G401.6 (cell line): Measurements from ENCODE around the gene FAM221B.

Experiments used
- FAIRE-seq: peaks from 2 replicates; lab custom pipeline; 2012; peaks lifted over from hg19 to GRCh38; lab: Jason Lieb, UNC

FAM221B gene

GRCh38 chr9:35790385-35791296, 37.9 kb downstream of the FAM221B start:
- peak; percentile 94 for FAIRE-seq

GRCh38 chr9:35790025-35790384, 38.5 kb downstream of the FAM221B start:
- FAIRE-seq: no peak

GRCh38 chr9:35789541-35789940, 39.0 kb downstream of the FAM221B start:
- no peak for FAIRE-seq

DNA sequence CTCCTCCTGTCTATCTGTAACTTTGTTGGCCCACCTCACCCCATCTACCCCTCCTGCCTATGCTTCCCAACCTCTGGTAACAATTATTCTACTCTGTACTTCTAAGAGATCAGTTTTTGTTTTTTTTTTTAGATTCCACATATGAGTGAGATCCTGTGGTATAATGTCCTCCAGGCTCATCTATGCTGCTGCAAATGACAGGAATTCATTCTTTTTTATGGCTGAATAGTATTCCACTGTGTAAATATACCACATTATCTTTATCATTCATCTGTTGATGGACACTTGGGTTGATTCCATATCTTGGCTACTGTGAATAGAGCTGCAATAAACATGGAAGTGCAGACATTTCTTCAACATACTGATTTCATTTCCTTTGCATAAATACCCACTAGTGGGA, 45.1 kb downstream of the FAM221B start:
- FAIRE-seq: no peak

- no peak for FAIRE-seq
Measured at GRCh38 chr9:35781066-35781465, 47.5 kb downstream of the FAM221B start.

DNA sequence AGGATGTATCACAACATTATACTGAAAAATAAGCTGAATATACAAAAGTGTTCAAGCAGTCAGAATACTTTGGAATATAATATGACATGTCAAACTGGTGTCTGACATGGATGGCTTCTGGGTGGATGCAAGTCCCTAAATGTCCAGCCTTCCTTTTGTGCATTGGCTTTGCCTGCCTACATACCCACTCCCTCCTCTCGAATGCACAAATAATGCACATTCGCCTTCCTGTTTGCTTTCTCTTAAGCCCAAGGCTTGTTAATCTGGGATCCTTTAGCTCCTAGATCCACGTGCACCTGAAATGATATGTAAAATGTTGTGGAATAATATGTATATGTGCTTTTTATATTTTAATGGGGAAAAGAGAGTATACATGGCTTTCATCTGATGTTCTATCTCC, 50.0 kb downstream of the FAM221B start:
- FAIRE-seq: no peak

DNA sequence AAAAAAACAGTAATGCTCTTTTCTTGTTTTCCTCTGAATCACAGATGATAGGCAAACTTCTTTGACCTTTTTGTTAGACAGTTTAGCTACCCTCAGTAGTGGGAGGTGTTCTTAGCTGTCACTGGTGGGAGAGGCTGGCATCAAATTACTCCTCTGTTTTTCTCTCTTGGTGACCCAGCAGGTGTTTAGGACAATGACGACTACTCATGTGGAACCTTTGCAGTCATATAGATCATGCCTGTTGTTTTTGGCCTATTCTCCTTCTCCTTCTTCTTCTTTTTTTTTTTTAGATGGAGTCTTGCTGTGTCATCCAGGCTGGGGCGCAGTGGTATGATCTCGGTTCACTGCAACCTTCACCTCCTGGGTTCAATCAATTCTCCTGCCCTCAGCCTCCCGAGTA, 52.5 kb downstream of the FAM221B start:
- no peak for FAIRE-seq

DNA sequence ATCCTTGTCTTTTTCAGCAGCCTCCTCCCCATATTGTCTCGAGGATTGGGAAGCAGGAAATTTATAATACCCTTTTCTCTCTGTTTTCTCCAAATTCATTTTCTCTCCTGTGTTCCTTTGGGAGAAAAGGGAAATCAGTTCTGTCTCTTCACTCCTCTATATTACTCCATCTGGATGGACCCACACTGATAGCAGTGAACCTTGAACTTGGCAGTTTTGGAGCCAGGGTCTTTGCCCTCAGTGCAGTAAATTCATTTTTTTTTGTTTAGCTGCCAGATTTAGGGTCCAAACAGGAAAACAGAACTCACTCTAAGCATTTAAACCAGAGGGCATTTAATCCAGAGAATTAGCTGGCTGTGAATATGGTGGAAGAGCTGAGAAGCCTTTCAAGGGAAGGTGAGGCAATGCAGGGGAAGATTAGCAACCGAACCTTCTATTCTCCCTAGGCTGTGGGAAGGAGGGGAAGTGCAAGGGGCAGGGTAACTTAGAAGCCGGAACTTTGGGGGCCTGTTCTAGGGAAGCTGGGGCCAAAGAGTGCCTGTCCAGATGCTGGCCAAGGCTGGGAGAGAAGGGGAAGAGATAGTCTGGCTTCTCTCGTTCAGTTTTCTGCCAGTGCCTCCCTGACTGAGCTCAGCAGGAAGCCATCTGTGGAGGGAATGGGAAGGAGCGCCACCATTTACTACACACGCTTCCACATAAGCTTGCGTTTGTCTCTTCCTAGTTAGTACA, 53.5 kb downstream of the FAM221B start:
- FAIRE-seq: no peak

- no peak for FAIRE-seq
Measured at GRCh38 chr9:35771943-35772342, 56.6 kb downstream of the FAM221B start.

DNA sequence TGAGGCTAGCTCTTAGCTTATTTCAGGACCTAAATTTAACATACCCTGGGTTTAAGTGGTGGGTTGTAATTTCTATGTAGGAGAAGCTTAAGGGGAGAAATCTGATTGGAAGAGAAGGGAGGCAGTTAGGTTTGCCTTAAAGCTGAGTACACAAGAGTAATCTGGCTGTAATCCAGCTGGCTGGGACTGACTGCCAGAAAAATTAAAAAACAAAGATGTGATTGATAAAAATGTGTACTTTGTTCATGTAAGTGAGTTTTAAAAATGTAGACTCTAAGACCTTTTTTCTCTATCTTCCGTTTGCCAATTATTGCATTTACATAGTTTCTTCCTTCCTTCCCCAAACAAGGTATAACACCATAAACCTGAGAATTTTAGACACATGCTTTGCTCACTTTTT, 57.0 kb downstream of the FAM221B start:
- FAIRE-seq: no peak

DNA sequence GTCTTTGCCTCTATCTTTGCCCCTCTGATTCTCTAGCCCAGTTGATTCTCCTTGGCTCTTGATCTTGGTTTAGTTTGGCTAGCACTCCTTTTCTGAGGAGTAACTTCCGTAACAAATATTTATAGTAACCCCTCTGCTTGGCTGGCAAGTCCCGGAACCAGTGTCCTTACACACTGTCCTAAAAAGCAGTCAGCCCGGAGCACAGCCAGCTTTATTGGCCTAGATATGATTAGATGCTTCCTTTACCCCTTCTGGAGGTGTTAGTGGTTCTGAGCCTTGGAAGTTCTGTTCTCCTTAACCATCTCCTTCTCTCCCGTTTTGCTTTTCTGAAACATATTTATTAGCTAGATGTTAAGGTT, 57.5 kb downstream of the FAM221B start:
- no peak for FAIRE-seq

DNA sequence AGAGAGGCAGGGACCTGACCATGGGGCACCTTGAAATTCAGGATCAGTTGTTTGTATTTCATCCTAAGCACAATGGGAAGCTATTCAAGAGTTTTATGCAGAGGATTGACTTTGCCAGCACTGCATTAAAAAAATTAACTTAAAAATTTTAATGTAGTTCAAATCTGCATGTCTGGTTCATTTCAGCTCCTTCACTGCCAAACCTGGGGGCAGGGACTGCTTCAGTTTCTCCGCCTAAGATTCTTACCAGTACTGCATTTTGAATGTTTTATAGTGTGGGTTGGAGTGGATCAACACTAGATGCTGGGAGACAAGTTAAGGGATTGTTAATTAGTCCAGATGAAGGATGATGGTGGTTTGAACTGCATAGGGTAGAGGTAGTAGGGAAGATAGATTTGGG, 58.8 kb downstream of the FAM221B start:
- FAIRE-seq: no peak

GRCh38 chr9:35767458-35767857, 61.1 kb downstream of the FAM221B start:
- FAIRE-seq: no peak

- FAIRE-seq: no peak
Measured at GRCh38 chr9:35766997-35767396, 61.5 kb downstream of the FAM221B start.
